GM18870 (cell line): Measurements from ENCODE around the gene MAST1.
"Not testable (repeated sequence)": the region's sequence is repeated elsewhere in the genome, so short reads cannot be mapped to it uniquely, and the experiment has no call there.

Experiments used
- ATAC-seq: cut with Tn5 transposase; IDR thresholded peaks from one replicate; pipeline ENCODE4 v1.9.1; 2021; ENCODE audit warnings: moderate library complexity; ENCODE audit not compliant: unreplicated experiment

Gene MAST1

GRCh38 chr19:12888006-12888603 is 49.8 kb downstream of the MAST1 start:
- no peak for ATAC-seq

- not testable (repeated sequence) for ATAC-seq
Observed at GRCh38 chr19:12890299-12890786, 52.0 kb downstream of the MAST1 start.

GRCh38 chr19:12890787-12891552 is 52.7 kb downstream of the MAST1 start, which contains the start of gene GCDH:
Gene GCDH (plus strand): TSS chr19:12891160. CDS start chr19:12891305, 145 bp downstream.
- peak; percentile 84 for ATAC-seq

- ATAC-seq = no peak
Observed at GRCh38 chr19:12891553-12892021, 53.3 kb downstream of the MAST1 start.

GRCh38 chr19:12893582-12893981 is 55.3 kb downstream of the MAST1 start:
- no peak for ATAC-seq

- ATAC-seq = no peak
Observed at GRCh38 chr19:12896460-12896859, 58.1 kb downstream of the MAST1 start.

- peak; percentile 66 for ATAC-seq
Observed at GRCh38 chr19:12899891-12900518, 61.7 kb downstream of the MAST1 start.

- ATAC-seq = no peak
Observed at GRCh38 chr19:12907166-12907565, 68.9 kb downstream of the MAST1 start.

- ATAC-seq = no peak
Observed at GRCh38 chr19:12912571-12912970, 74.3 kb downstream of the MAST1 start.

GRCh38 chr19:12913011-12913561 is 74.8 kb downstream of the MAST1 start:
- ATAC-seq = no peak

GRCh38 chr19:12913851-12914690 is 75.8 kb downstream of the MAST1 start:
- no peak for ATAC-seq

GRCh38 chr19:12915860-12916259 is 77.5 kb downstream of the MAST1 start:
- ATAC-seq = not testable (repeated sequence)

- ATAC-seq = no peak
Observed at GRCh38 chr19:12918253-12918652, 79.9 kb downstream of the MAST1 start.

- no peak for ATAC-seq
Observed at GRCh38 chr19:12921047-12921446, 82.7 kb downstream of the MAST1 start.

GRCh38 chr19:12922959-12923358 is 84.6 kb downstream of the MAST1 start:
- no peak for ATAC-seq
